SK-N-SH (cell line): Measurements from ENCODE around the gene COG2. TPM values are rescaled to one million over a fixed set of nuclear protein-coding genes. Genes with fewer than 3 reads are reported as not detected.

Experiments
- CTCF ChIA-PET: fragments of 300-600, 350-600 bp; formaldehyde crosslinking; extraction: SDS; loops from one replicate; lab custom pipeline; 2021; lab: Yijun Ruan, JAX
- POLR2A ChIA-PET: fragments of 350-600 bp; sonication (Branson Sonifier 250); formaldehyde crosslinking; extraction: SDS; loops from one replicate; lab custom pipeline; 2020; ENCODE audit warnings: antibody characterized with exemption, inconsistent platforms; lab: Yijun Ruan, JAX
- DNase-seq: peaks from one replicate; pipeline ENCODE4 v3.0.0; 2012
- H2AFZ ChIP-seq: fragments of 200-600 bp; sonication (generic); 2 replicates; pipeline ENCODE4 v1.8.1; 2016; ENCODE audit warnings: antibody characterized with exemption, mild to moderate bottlenecking, low read depth
- H3F3A ChIP-seq: fragments of 200-600 bp; sonication (generic); replicated peaks from 2 replicates; pipeline ENCODE3; 2016; ENCODE audit warnings: antibody characterized with exemption, mild to moderate bottlenecking; ENCODE audit not compliant: insufficient read depth
- H3K27ac ChIP-seq, 2 experiments: fragments of 200-500 bp in 1 of 2; fragments of 200-600 bp in 1 of 2; sonication (Bioruptor generic) in 1 of 2; sonication (generic), shearing (Covaris generic) in 1 of 2; 2 replicates each; pipeline versions ENCODE4 v1.5.1 to v1.6.1; 2014 to 2016; ENCODE audit warnings: low read depth in 2 of 2, inconsistent platforms in 1 of 2, low read length in 1 of 2, mild to moderate bottlenecking in 1 of 2, mixed read lengths in 1 of 2
- H3K27me3 ChIP-seq: fragments of 200-600 bp; sonication (generic), shearing (Covaris generic); 2 replicates; pipeline ENCODE4 v1.6.1; 2016; ENCODE audit warnings: mixed run types; ENCODE audit not compliant: insufficient read depth
- H3K36me3 ChIP-seq, 2 experiments: fragments of 200-500 bp in 1 of 2; fragments of 200-600 bp in 1 of 2; sonication (Bioruptor generic) in 1 of 2; sonication (generic) in 1 of 2; replicated peaks in 1 of 2; 2 replicates each; pipeline versions ENCODE3 to v1.5.1; 2014 to 2016; ENCODE audit warnings: low read length in 1 of 2, mild to moderate bottlenecking in 1 of 2; ENCODE audit not compliant: insufficient read depth in 2 of 2, control insufficient read depth in 1 of 2
- H3K4me1 ChIP-seq, 2 experiments: fragments of 200-500 bp in 1 of 2; fragments of 200-600 bp in 1 of 2; sonication (Bioruptor generic) in 1 of 2; sonication (generic), shearing (Covaris generic) in 1 of 2; 2 replicates each; pipeline versions ENCODE4 v1.5.1 to v1.6.1; 2014 to 2016; ENCODE audit warnings: low read depth in 1 of 2, low read length in 1 of 2, mixed run types in 1 of 2; ENCODE audit not compliant: insufficient read depth in 2 of 2, control insufficient read depth in 1 of 2
- H3K4me2 ChIP-seq: fragments of 200-600 bp; sonication (generic), shearing (Covaris generic); 2 replicates; pipeline ENCODE4 v1.6.1; 2017; ENCODE audit warnings: mixed run types
- H3K4me3 ChIP-seq, 2 experiments: fragments of 200-500 bp in 1 of 2; fragments of 200-600 bp in 1 of 2; sonication (Bioruptor generic) in 1 of 2; sonication (generic), shearing (Covaris generic) in 1 of 2; 2 replicates each; pipeline versions ENCODE4 v1.5.1 to v1.8.1; 2014 to 2016; ENCODE audit warnings: low read depth in 2 of 2, inconsistent platforms in 1 of 2, low read length in 1 of 2, mild to moderate bottlenecking in 1 of 2, mixed read lengths in 1 of 2, moderate library complexity in 1 of 2
- H3K79me2 ChIP-seq: fragments of 200-600 bp; sonication (generic); 2 replicates; pipeline ENCODE4 v1.8.1; 2017; ENCODE audit warnings: mild to moderate bottlenecking; ENCODE audit not compliant: insufficient read depth
- H3K9ac ChIP-seq: fragments of 200-600 bp; sonication (generic); 2 replicates; pipeline ENCODE4 v1.6.1; 2017; ENCODE audit warnings: mixed run types
- H3K9me2 ChIP-seq: fragments of 200-600 bp; sonication (generic); 2 replicates; pipeline ENCODE4 v1.6.1; 2017; ENCODE audit warnings: mixed run types
- H3K9me3 ChIP-seq: fragments of 200-600 bp; sonication (generic); 2 replicates; pipeline ENCODE4 v1.6.1; 2017; ENCODE audit warnings: mixed run types, mild to moderate bottlenecking, moderate library complexity
- H4K20me1 ChIP-seq: fragments of 200-600 bp; sonication (generic); 2 replicates; pipeline ENCODE4 v1.6.1; 2017; ENCODE audit warnings: mild to moderate bottlenecking, mixed run types; ENCODE audit not compliant: insufficient read depth
- GABPA ChIP-seq: IDR thresholded peaks from 2 replicates; pipeline ENCODE4 v1.4.0; 2012; ENCODE audit warnings: low read depth, mild to moderate bottlenecking
- MEF2A ChIP-seq: IDR thresholded peaks from 2 replicates; pipeline ENCODE4 v1.4.0; 2012; ENCODE audit warnings: low read depth, borderline replicate concordance
- NFIC ChIP-seq: IDR thresholded peaks from 2 replicates; pipeline ENCODE4 v1.4.0; 2012; ENCODE audit warnings: borderline replicate concordance
- POLR2AphosphoS5 ChIP-seq: IDR thresholded peaks from 2 replicates; pipeline ENCODE4 v1.6.1; 2012; ENCODE audit warnings: low read depth, low read length
- RCOR1 ChIP-seq: fragments of 150-350 bp; IDR thresholded peaks from 2 replicates; pipeline ENCODE4 v1.6.1; 2017; ENCODE audit warnings: antibody characterized with exemption, low read length
- RXRA ChIP-seq: IDR thresholded peaks from 2 replicates; pipeline ENCODE4 v1.4.0; 2012; ENCODE audit warnings: low read depth, mild to moderate bottlenecking, borderline replicate concordance
- TAF1 ChIP-seq: IDR thresholded peaks from 2 replicates; pipeline ENCODE4 v1.6.1; 2012; ENCODE audit warnings: low read depth, mild to moderate bottlenecking, low read length, moderate library complexity, borderline replicate concordance
- TEAD4 ChIP-seq: IDR thresholded peaks from 2 replicates; pipeline ENCODE4 v1.4.0; 2012; ENCODE audit warnings: mild to moderate bottlenecking, borderline replicate concordance; ENCODE audit not compliant: insufficient read depth
- YY1 ChIP-seq: IDR thresholded peaks from 2 replicates; pipeline ENCODE4 v1.4.0; 2012; ENCODE audit warnings: low read depth, mild to moderate bottlenecking
- WGBS: methylation state at CpG from one replicate; pipeline ENCODE4 v1.1.6; 2017; ENCODE audit warnings: low lambda C conversion rate; 5-methylcytosine and 5-hydroxymethylcytosine counted together
- polyA plus RNA-seq, 3 experiments: library from polyadenylated mRNA; depleted of rRNA; stranded (reverse); fragments of >200 nt; gene quantifications; 2 replicates each; pipeline ENCODE4 v1.2.3, GENCODE V29; 2012
- TF ChIP-seq, protein P1 (sequence below): IDR thresholded peaks from 2 replicates; pipeline ENCODE4 v1.6.1; 2012; ENCODE audit warnings: mild to moderate bottlenecking, low read depth, low read length, moderate library complexity
- TF ChIP-seq, protein P2 (sequence below): IDR thresholded peaks from 2 replicates; pipeline ENCODE4; 2012
- TF ChIP-seq, protein P3 (sequence below): IDR thresholded peaks from 2 replicates; pipeline ENCODE4 v1.4.0; 2012; ENCODE audit warnings: low read depth
- TF ChIP-seq, protein P4 (sequence below): fragments of 150-350 bp; IDR thresholded peaks from 2 replicates; pipeline ENCODE4 v1.6.1; 2016; ENCODE audit warnings: mild to moderate bottlenecking, low read depth, low read length

The COG2 gene
- polyA plus RNA-seq, 1 of the 3 experiments (the other 2 are of a cell fraction): 11.0 TPM

DNA sequence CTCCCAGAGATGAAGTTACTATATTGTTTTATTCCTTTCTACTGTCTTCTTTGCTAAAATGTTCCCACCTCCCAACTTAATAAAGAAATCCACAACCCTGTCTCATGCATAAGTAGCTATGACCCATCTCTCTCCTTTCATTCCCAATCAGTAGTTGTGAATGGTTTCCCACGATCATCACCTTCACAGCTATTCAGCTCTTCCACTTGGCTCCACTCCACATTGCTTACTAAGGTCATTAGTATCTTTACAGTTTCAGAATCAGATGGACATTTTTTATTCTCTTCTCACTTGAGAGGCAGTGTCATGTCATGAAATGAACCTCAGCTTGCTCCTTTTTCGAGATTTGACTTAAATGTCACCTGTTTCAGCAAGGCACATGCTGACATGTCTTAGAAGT is 47.1 kb upstream of the COG2 start (continued):
- TF ChIP-seq, protein P1, sequence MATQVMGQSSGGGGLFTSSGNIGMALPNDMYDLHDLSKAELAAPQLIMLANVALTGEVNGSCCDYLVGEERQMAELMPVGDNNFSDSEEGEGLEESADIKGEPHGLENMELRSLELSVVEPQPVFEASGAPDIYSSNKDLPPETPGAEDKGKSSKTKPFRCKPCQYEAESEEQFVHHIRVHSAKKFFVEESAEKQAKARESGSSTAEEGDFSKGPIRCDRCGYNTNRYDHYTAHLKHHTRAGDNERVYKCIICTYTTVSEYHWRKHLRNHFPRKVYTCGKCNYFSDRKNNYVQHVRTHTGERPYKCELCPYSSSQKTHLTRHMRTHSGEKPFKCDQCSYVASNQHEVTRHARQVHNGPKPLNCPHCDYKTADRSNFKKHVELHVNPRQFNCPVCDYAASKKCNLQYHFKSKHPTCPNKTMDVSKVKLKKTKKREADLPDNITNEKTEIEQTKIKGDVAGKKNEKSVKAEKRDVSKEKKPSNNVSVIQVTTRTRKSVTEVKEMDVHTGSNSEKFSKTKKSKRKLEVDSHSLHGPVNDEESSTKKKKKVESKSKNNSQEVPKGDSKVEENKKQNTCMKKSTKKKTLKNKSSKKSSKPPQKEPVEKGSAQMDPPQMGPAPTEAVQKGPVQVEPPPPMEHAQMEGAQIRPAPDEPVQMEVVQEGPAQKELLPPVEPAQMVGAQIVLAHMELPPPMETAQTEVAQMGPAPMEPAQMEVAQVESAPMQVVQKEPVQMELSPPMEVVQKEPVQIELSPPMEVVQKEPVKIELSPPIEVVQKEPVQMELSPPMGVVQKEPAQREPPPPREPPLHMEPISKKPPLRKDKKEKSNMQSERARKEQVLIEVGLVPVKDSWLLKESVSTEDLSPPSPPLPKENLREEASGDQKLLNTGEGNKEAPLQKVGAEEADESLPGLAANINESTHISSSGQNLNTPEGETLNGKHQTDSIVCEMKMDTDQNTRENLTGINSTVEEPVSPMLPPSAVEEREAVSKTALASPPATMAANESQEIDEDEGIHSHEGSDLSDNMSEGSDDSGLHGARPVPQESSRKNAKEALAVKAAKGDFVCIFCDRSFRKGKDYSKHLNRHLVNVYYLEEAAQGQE: no peak
- TF ChIP-seq, protein P2, sequence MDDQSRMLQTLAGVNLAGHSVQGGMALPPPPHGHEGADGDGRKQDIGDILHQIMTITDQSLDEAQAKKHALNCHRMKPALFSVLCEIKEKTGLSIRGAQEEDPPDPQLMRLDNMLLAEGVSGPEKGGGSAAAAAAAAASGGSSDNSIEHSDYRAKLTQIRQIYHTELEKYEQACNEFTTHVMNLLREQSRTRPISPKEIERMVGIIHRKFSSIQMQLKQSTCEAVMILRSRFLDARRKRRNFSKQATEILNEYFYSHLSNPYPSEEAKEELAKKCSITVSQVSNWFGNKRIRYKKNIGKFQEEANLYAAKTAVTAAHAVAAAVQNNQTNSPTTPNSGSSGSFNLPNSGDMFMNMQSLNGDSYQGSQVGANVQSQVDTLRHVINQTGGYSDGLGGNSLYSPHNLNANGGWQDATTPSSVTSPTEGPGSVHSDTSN: no peak
- TF ChIP-seq RCOR1: no peak
- no peak for TF ChIP-seq NFIC

DNA sequence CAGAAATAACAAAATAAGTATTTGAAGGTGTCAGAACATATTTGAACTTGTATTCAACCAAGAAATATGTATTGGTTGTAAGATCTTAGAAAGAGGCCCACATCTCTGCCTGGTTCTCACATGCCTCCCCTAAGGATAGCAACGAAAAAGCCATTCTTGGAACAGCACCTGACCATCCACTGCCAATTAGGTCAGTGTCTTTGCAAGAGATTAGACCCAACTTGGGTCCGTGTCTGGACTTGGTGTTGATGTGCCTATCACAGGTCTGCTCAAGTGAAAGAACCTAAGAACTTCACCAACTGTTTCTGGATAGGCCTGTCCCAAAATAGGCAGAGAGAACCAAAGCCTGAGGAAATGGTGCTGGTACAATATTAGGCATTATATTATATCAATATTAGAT is 46.0 kb upstream of the COG2 start:
- no peaks in the 10 kb centered on the region for H4K20me1 ChIP-seq
- H3K4me1 ChIP-seq: peaks cover 0 to 5% of the 10 kb centered on the region in 2 experiments; a peak in 1 of 4 replicates
- H3F3A ChIP-seq: no peaks in the 10 kb centered on the region
- H3K9me3 ChIP-seq: no peaks in the 10 kb centered on the region
- H3K27ac ChIP-seq: no peak overlapping the region
- H3K4me2 ChIP-seq: no peak overlapping the region
- TF ChIP-seq GABPA: no peak
- TF ChIP-seq POLR2AphosphoS5: no peak
- TF ChIP-seq, protein P3, sequence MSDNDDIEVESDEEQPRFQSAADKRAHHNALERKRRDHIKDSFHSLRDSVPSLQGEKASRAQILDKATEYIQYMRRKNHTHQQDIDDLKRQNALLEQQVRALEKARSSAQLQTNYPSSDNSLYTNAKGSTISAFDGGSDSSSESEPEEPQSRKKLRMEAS: no peak
- no peak for TF ChIP-seq YY1
- TF ChIP-seq, protein P4, sequence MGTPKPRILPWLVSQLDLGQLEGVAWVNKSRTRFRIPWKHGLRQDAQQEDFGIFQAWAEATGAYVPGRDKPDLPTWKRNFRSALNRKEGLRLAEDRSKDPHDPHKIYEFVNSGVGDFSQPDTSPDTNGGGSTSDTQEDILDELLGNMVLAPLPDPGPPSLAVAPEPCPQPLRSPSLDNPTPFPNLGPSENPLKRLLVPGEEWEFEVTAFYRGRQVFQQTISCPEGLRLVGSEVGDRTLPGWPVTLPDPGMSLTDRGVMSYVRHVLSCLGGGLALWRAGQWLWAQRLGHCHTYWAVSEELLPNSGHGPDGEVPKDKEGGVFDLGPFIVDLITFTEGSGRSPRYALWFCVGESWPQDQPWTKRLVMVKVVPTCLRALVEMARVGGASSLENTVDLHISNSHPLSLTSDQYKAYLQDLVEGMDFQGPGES: no peak
- TF ChIP-seq, protein P1: no peak
- no peak for TF ChIP-seq MEF2A
- no peak for TF ChIP-seq RXRA
- TF ChIP-seq TEAD4: no peak
- TF ChIP-seq, protein P2: no peak
- no peak for TF ChIP-seq TAF1
- H3K36me3 ChIP-seq: no peaks in the 10 kb centered on the region
- H3K9ac ChIP-seq: no peak overlapping the region
- no peaks in the 10 kb centered on the region for H3K79me2 ChIP-seq
- H3K4me3 ChIP-seq: no peak overlapping the region
- H2AFZ ChIP-seq: no peak overlapping the region
- POLR2A ChIA-PET: no interaction called here
- H3K9me2 ChIP-seq: no peaks in the 10 kb centered on the region
- CTCF ChIA-PET: no interaction called here
- DNase-seq: no peak
- 8% methylated on average over 2 of the region's 2 CpGs for WGBS
- no peaks in the 10 kb centered on the region for H3K27me3 ChIP-seq
